22Rv1 (cell line): ENCODE measurements around the gene TWIST1.

Experiments
- ZFX ChIP-seq: fragments of 450-650 bp; IDR thresholded peaks from 2 replicates; pipeline ENCODE4 v1.6.1; 2017; ENCODE audit warnings: antibody characterized with exemption, borderline replicate concordance
- TF ChIP-seq, protein P1 (sequence below): fragments of 450-650 bp; IDR thresholded peaks from 2 replicates; pipeline ENCODE4 v1.5.1; 2017; ENCODE audit warnings: mild to moderate bottlenecking

- TF ChIP-seq ZFX, result no peak
- TF ChIP-seq, protein P1, sequence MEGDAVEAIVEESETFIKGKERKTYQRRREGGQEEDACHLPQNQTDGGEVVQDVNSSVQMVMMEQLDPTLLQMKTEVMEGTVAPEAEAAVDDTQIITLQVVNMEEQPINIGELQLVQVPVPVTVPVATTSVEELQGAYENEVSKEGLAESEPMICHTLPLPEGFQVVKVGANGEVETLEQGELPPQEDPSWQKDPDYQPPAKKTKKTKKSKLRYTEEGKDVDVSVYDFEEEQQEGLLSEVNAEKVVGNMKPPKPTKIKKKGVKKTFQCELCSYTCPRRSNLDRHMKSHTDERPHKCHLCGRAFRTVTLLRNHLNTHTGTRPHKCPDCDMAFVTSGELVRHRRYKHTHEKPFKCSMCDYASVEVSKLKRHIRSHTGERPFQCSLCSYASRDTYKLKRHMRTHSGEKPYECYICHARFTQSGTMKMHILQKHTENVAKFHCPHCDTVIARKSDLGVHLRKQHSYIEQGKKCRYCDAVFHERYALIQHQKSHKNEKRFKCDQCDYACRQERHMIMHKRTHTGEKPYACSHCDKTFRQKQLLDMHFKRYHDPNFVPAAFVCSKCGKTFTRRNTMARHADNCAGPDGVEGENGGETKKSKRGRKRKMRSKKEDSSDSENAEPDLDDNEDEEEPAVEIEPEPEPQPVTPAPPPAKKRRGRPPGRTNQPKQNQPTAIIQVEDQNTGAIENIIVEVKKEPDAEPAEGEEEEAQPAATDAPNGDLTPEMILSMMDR, result no peak
These were observed 22.7 kb downstream of the TWIST1 start for GRCh38 chr7:19094598-19095352.
